ENCODE results near the gene CHPF2.

The CHPF2 gene

DNA sequence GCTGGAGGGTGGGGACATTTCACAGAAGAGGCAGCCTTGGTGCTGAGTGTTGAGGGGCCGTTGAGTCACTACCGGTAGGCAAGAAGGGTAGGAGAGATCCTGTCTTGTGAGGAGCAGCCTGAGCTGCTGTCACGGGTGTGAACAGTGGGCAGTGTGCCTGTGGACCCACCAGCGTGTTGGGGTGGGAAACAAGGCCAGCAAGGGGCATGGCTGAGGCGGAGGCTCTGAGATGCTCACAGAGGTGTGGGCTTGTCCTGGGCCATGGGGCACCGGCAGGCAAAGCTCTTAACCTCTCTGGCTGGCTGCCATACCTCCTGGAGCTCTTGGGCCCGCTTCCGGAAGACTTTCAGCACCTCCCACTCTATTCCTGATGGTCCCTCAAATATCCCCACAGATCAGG is 49.8 kb downstream of the CHPF2 start:
- in situ Hi-C loops (cut with MboI; ENCODE audit: low sequenced_read_pairs), result no loop called here

DNA sequence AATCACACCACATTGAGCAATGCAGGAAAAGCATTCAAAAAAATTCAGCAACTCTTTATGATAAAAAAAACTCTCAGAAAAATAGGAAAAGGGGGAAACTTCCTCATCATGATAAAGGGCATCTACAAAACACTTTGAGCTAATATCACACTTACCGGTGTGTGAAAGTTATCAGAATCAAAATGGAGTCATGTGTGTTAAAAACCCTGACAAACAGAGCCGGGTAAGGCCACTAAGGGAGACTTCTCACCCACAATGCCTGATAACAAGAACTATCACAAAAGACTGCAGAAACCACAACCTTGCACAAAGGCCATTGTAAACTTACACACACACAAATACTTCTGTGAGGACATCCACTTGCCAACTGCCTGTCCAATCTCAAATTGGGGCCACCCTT is 51.0 kb downstream of the CHPF2 start:
- in situ Hi-C loops (cut with MboI; ENCODE audit: low sequenced_read_pairs), result no loop called here

DNA sequence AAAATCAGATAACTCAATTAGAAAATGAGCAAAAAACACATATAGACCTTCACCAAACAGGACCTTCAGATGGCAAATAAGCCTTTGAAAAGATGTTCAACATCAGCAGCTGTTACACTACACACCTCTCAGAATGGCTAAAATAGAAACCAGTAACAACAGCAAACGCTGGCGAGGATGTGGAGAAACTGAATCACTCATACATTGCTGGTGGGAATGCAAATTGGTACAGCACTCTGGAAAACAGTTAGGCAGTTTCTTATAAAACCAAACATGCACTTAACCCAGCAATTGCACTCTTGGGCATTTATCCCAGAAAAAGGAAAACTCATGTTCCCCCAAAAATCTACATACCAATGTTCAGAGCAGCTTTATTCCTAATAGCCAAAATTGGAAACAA is 53.9 kb downstream of the CHPF2 start:
- in situ Hi-C loops (cut with MboI; ENCODE audit: low sequenced_read_pairs), result no loop called here
